HepG2 (cell line): ENCODE data around the gene LAMTOR1. TPM values are rescaled to one million over a fixed set of nuclear protein-coding genes. Genes with fewer than 3 reads are reported as not detected.

ENCODE experiments used
- BRCA1 ChIP-seq: sonication (generic); formaldehyde crosslinking; IDR thresholded peaks from 2 replicates; pipeline ENCODE4 v1.4.0; 2020; ENCODE audit warnings: missing genetic modification reagents
- EED ChIP-seq: sonication (generic); formaldehyde crosslinking; IDR thresholded peaks from 2 replicates; pipeline ENCODE4 v1.5.0; 2020; ENCODE audit warnings: mild to moderate bottlenecking, missing genetic modification reagents
- HIC2 ChIP-seq: sonication (generic); formaldehyde crosslinking; IDR thresholded peaks from 2 replicates; pipeline ENCODE4 v1.9.0; 2022; ENCODE audit warnings: low read depth, missing genetic modification reagents
- HNRNPK ChIP-seq: fragments of 200-400 bp; formaldehyde crosslinking; IDR thresholded peaks from 2 replicates; pipeline ENCODE4 v1.6.1; 2018; ENCODE audit warnings: low read length, low read depth, moderate library complexity, mild to moderate bottlenecking; ENCODE audit not compliant: poor library complexity, severe bottlenecking
- MIXL1 ChIP-seq: IDR thresholded peaks from 2 replicates; pipeline ENCODE4 v1.6.1; 2016
- NFE2L1 ChIP-seq: sonication (generic); formaldehyde crosslinking; IDR thresholded peaks from 2 replicates; pipeline ENCODE4 v1.4.0; 2020; ENCODE audit warnings: missing genetic modification reagents, mild to moderate bottlenecking, borderline replicate concordance
- PBX2 ChIP-seq: IDR thresholded peaks from 2 replicates; pipeline ENCODE4 v1.6.1; 2016; ENCODE audit warnings: control low read depth
- RAD21 ChIP-seq: fragments of 450-650 bp; formaldehyde crosslinking; IDR thresholded peaks from 2 replicates; pipeline ENCODE4 v1.5.0; 2020; ENCODE audit warnings: mild to moderate bottlenecking
- SAFB2 ChIP-seq: sonication (generic); formaldehyde crosslinking; IDR thresholded peaks from 2 replicates; pipeline ENCODE4 v1.5.1; 2020; ENCODE audit warnings: missing genetic modification reagents, low read depth, mild to moderate bottlenecking, borderline replicate concordance
- XBP1 ChIP-seq: sonication (generic); formaldehyde crosslinking; IDR thresholded peaks from 2 replicates; pipeline ENCODE4 v1.5.0; 2020; ENCODE audit warnings: missing genetic modification reagents
- ZNF30 ChIP-seq: sonication (generic); formaldehyde crosslinking; IDR thresholded peaks from 2 replicates; pipeline ENCODE4 v1.5.0; 2020; ENCODE audit warnings: mild to moderate bottlenecking, missing genetic modification reagents
- ZNF556 ChIP-seq: sonication (generic); formaldehyde crosslinking; IDR thresholded peaks from 2 replicates; pipeline ENCODE4 v1.4.0; 2020; ENCODE audit warnings: mild to moderate bottlenecking, missing genetic modification reagents, borderline replicate concordance
- ZNF720 ChIP-seq: sonication (generic); formaldehyde crosslinking; IDR thresholded peaks from 2 replicates; pipeline ENCODE4 v1.4.0; 2020; ENCODE audit warnings: missing genetic modification reagents
- polyA plus RNA-seq, 8 experiments: library from polyadenylated mRNA; depleted of rRNA in 3 of 8; stranded (reverse) in 7 of 8; unstranded in 1 of 8; fragments of >200 nt; fragmentation: Illumina TruSeq in 4 of 8; extraction: Trizol in 4 of 8; gene quantifications; 2 replicates each; pipeline versions ENCODE4 v1.2.1 to v1.2.3, GENCODE V29; 2011 to 2016; ENCODE audit warnings: low read depth in 4 of 8, missing spikeins in 1 of 8, mixed read lengths in 1 of 8; ENCODE audit not compliant: insufficient read depth in 1 of 8
- total RNA-seq, 5 experiments: library from RNA; depleted of rRNA; stranded (reverse); fragments of >200 nt; fragmentation: Illumina TruSeq; extraction: Trizol; gene quantifications; 2 replicates each; pipeline ENCODE4 v1.2.3, GENCODE V29; 2016; ENCODE audit warnings: low read depth in 1 of 5
- TF ChIP-seq, protein P1 (sequence below): sonication (generic); formaldehyde crosslinking; conservative IDR thresholded peaks from 2 replicates; pipeline ENCODE4 v1.8.0; 2022; ENCODE audit warnings: mild to moderate bottlenecking, moderate library complexity, missing genetic modification reagents
- TF ChIP-seq, protein P2 (sequence below): sonication (generic); formaldehyde crosslinking; IDR thresholded peaks from 2 replicates; pipeline ENCODE4 v1.5.1; 2020; ENCODE audit warnings: mild to moderate bottlenecking, moderate library complexity, missing genetic modification reagents

LAMTOR1 gene
- total and polyA plus RNA-seq, 2 of the 13 experiments (the other 11 are each of a cell fraction or from before 2014, with no cell fraction given) = 60.4 to 66.0 TPM

DNA sequence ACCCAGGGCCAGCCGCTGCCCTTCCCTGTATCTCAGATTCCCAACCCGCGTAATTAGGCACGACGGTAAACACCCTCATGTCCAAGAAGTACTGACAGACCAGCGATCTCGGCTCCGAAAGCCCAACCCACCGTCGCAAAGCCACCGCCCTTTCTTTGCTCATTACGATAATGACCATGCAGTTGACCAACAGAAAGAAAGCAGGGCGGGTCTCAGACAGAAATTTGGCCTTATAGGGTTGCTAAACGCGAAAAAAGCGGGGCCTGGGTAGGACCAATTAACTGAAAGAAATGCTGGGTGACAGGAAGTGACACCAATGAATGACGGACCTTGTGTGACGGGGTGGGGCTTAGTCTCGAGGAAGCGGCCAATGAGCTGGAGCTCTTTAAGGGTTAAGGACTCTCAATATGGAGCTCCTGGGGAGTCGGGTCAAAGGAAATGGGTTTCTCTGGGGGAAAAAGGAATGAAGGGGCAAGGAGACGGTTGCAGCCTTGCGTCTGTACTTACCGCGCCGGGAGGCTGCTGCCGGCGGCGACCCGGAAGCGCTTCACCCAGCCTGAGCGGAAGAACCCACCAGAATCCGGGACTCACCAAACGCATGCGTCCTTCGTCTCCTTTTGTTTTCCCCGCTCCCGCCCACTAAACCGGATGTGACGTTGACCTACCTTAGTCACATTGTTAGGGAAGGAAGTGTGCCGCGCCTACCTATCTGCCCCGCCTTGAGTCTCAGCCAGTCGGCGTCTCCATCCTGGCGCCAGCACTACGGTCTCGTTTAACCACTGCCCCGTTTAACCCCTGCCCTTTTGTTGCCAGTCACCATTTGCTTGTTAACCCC, 9.3 kb upstream of the LAMTOR1 start, which contains the start of gene ANAPC15 (continued):
- TF ChIP-seq XBP1 (CRISPR knock-in tag) (no peak), EED (CRISPR knock-in tag) (peak; percentile 53; the same call in 1 of the 2 replicates), ZNF556 (CRISPR knock-in tag) (0 out of 2 replicates have a peak, but pooled peaks have one; percentile 49), HNRNPK (no peak), NFE2L1 (CRISPR knock-in tag) (no peak), BRCA1 (CRISPR knock-in tag) (no peak), MIXL1 (CRISPR knock-in tag) (peak; percentile 38; the same call in 1 of the 2 replicates), RAD21 (CRISPR knock-in tag) (no peak; the same call in 1 of the 2 replicates), ZNF720 (CRISPR knock-in tag) (no peak), HIC2 (CRISPR knock-in tag) (no peak), ZNF30 (CRISPR knock-in tag) (no peak), SAFB2 (CRISPR knock-in tag) (peak; percentile 44; the same call in 1 of the 2 replicates), PBX2 (peak; percentile 90)
- TF ChIP-seq, protein P1, sequence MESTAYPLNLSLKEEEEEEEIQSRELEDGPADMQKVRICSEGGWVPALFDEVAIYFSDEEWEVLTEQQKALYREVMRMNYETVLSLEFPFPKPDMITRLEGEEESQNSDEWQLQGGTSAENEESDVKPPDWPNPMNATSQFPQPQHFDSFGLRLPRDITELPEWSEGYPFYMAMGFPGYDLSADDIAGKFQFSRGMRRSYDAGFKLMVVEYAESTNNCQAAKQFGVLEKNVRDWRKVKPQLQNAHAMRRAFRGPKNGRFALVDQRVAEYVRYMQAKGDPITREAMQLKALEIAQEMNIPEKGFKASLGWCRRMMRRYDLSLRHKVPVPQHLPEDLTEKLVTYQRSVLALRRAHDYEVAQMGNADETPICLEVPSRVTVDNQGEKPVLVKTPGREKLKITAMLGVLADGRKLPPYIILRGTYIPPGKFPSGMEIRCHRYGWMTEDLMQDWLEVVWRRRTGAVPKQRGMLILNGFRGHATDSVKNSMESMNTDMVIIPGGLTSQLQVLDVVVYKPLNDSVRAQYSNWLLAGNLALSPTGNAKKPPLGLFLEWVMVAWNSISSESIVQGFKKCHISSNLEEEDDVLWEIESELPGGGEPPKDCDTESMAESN (CRISPR knock-in tag) = peak; percentile 66; the same call in 1 of the 2 replicates
- TF ChIP-seq, protein P2, sequence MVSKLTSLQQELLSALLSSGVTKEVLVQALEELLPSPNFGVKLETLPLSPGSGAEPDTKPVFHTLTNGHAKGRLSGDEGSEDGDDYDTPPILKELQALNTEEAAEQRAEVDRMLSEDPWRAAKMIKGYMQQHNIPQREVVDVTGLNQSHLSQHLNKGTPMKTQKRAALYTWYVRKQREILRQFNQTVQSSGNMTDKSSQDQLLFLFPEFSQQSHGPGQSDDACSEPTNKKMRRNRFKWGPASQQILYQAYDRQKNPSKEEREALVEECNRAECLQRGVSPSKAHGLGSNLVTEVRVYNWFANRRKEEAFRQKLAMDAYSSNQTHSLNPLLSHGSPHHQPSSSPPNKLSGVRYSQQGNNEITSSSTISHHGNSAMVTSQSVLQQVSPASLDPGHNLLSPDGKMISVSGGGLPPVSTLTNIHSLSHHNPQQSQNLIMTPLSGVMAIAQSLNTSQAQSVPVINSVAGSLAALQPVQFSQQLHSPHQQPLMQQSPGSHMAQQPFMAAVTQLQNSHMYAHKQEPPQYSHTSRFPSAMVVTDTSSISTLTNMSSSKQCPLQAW (CRISPR knock-in tag) = peak; percentile 52
